Activated gamma-delta T cell (primary cell): ENCODE data around the gene EXO1.

Experiments used
- DNase-seq: peaks from one replicate; lab custom pipeline; 2025; lab: John Stamatoyannopoulos, UW

The EXO1 gene

GRCh38 chr1:241891296-241891695 is 43.3 kb downstream of the EXO1 start:
- no peak for DNase-seq

- DNase-seq = no peak
Measured at GRCh38 chr1:241894016-241894415, 46.0 kb downstream of the EXO1 start.

- DNase-seq = no peak
Measured at GRCh38 chr1:241895013-241895412, 47.0 kb downstream of the EXO1 start.

GRCh38 chr1:241896670-241896962 is 48.6 kb downstream of the EXO1 start:
- DNase-seq = no peak

- DNase-seq = no peak
Measured at GRCh38 chr1:241899210-241899609, 51.2 kb downstream of the EXO1 start.

GRCh38 chr1:241900381-241900780 is 52.4 kb downstream of the EXO1 start:
- no peak for DNase-seq

- no peak for DNase-seq
Measured at GRCh38 chr1:241902391-241903065, 54.5 kb downstream of the EXO1 start.

GRCh38 chr1:241916196-241916595 is 68.2 kb downstream of the EXO1 start:
- no peak for DNase-seq

- DNase-seq = no peak
Measured at GRCh38 chr1:241917487-241917886, 69.5 kb downstream of the EXO1 start.

- no peak for DNase-seq
Measured at GRCh38 chr1:241918879-241919278, 70.9 kb downstream of the EXO1 start.

- no peak for DNase-seq
Measured at GRCh38 chr1:241924080-241924808, 76.2 kb downstream of the EXO1 start.

- DNase-seq = no peak
Measured at GRCh38 chr1:241926141-241926540, 78.1 kb downstream of the EXO1 start.

GRCh38 chr1:241927321-241927720 is 79.3 kb downstream of the EXO1 start:
- no peak for DNase-seq

GRCh38 chr1:241932845-241933244 is 84.8 kb downstream of the EXO1 start:
- no peak for DNase-seq

- no peak for DNase-seq
Measured at GRCh38 chr1:241934201-241934848, 86.3 kb downstream of the EXO1 start.

GRCh38 chr1:241934866-241935265 is 86.9 kb downstream of the EXO1 start:
- no peak for DNase-seq
